Adrenal gland (tissue), 12 donors: ENCODE data around the gene BEST1. TPM values are rescaled to one million over a fixed set of nuclear protein-coding genes. Genes with fewer than 3 reads are reported as not detected.

ENCODE experiments used
- DNase-seq, 7 donors: peaks; one replicate each; pipeline ENCODE4 v3.0.0-alpha.2; 2019 to 2020
- H3K27ac ChIP-seq, 5 donors: fragments of 200-600 bp; sonication (generic) in 4 of 5; 1 replicate in 3 of 5; 2 replicates in 2 of 5; pipeline versions ENCODE4 v1.5.1 to v1.8.0; 2016 to 2020; ENCODE audit warnings: mild to moderate bottlenecking in 1 of 5
- H3K27me3 ChIP-seq: fragments of 200-600 bp; 2 replicates; pipeline ENCODE4 v1.8.0; 2021
- H3K36me3 ChIP-seq, 2 donors: fragments of 200-600 bp; replicated peaks in 1 of 2; 1 replicate in 1 of 2; 2 replicates in 1 of 2; pipeline versions ENCODE4 v1.5.1 to v1.8.0; 2018 to 2022
- H3K4me1 ChIP-seq, 2 donors: fragments of 200-600 bp; replicated peaks in 1 of 2; 1 replicate in 1 of 2; 2 replicates in 1 of 2; pipeline versions ENCODE4 v1.5.1 to v1.8.0; 2018 to 2021
- H3K4me3 ChIP-seq, 4 donors: fragments of 200-600 bp; sonication (generic) in 3 of 4; one replicate each; pipeline ENCODE4 v1.5.1; 2016 to 2018
- H3K9me3 ChIP-seq, 3 donors: fragments of 200-600 bp; sonication (generic) in 1 of 3; replicated peaks in 1 of 3; 1 replicate in 2 of 3; 2 replicates in 1 of 3; pipeline versions ENCODE4 v1.5.1 to v1.8.0; 2016 to 2021
- CTCF ChIP-seq, 6 experiments: fragments of 450-650 bp in 4 of 6; fragments of 200-600 bp in 2 of 6; sonication (generic) in 1 of 6; IDR thresholded peaks; 1 replicate in 5 of 6; 2 replicates in 1 of 6; pipeline versions ENCODE4 v1.5.1 to v1.8.0; 2016 to 2021; ENCODE audit warnings: antibody characterized with exemption in 6 of 6, mild to moderate bottlenecking in 2 of 6, moderate library complexity in 1 of 6
- POLR2A ChIP-seq, 2 donors: fragments of 450-650 bp; IDR thresholded peaks; one replicate each; pipeline ENCODE4 v1.6.1; 2017; ENCODE audit warnings: antibody characterized with exemption in 2 of 2, mild to moderate bottlenecking in 2 of 2, moderate library complexity in 1 of 2
- WGBS, 4 donors: extraction: QIAGEN DNeasy Blood & Tissue Kit in 2 of 4; methylation state at CpG; one replicate each; pipeline versions ENCODE4 v1.1.5 to v1.1.7; 2013 to 2017; 5-methylcytosine and 5-hydroxymethylcytosine counted together
- intact Hi-C, 2 donors: fragments of 100-400 bp; cut with DNase I; formaldehyde crosslinking; loops; one replicate each; pipeline versions ENCODE4 v1.14.1 to v1.15.0; 2022 to 2023
- polyA plus RNA-seq, 3 donors: library from polyadenylated mRNA; stranded (reverse); fragments of 200-250 nt in 2 of 3; fragments of 350-450 nt in 1 of 3; fragmentation: Illumina TruSeq in 1 of 3; extraction: RNeasy Lipid Tissue Mini Kit (QIAGEN cat#74804) in 1 of 3; gene quantifications; one replicate each; pipeline ENCODE4 v1.2.3, GENCODE V29; 2013 to 2014
- total RNA-seq, 9 donors: library from RNA; depleted of rRNA in 4 of 9; stranded (reverse); fragments of >200 nt in 4 of 9; fragments of 120-200 nt in 1 of 9; fragmentation: NEBNext Ultra II Directional in 1 of 9; extraction: Animal tissue kit (Norgen Biotek cat#: 25700) in 1 of 9; gene quantifications; one replicate each; pipeline versions ENCODE4 v1.1.0 to v1.2.4, GENCODE V29; 2013 to 2023
- donor health status: healthy with polysubstance abuse.
- donor health status: Bipolar disorder and iron deficiency.
- donor health status: DM: yes; HTN: yes; CAD: no.
- donor health status: DM: no; HTN: no; CAD: no.
- donor health status: DM: no; HTN: no; CAD: no.
- donor health status: DM: yes; HTN: yes; CAD: no.

Gene BEST1
- total and polyA plus RNA-seq, 12 donors = 0.44 to 6.8 (median 3.9) TPM

GRCh38 chr11:61959678-61960077 is 9.5 kb downstream of the BEST1 start:
- Histone ChIP-seq H3K27me3 (no peaks in the 10 kb centered on the region), H3K4me3 (no peak overlapping the region), H3K36me3 (peaks cover 0 to 15% of the 10 kb centered on the region in 2 donors), H3K4me1 (peaks cover 14 to 28% of the 10 kb centered on the region in 2 donors), H3K27ac (no peak overlapping the region), H3K9me3 (no peaks in the 10 kb centered on the region)
- TF ChIP-seq CTCF (IDR thresholded peaks at IDR 0.05) (no peak), POLR2A (IDR thresholded peaks at IDR 0.05) (no peak)
- WGBS, 4 donors = 83 to 94% (median 90%) methylated on average over 3 to 6 of the region's 6 CpGs
- peak in 4 of 7 donors; percentile 5 to 51 (median 16) for DNase-seq
- intact Hi-C loops = loop anchor here in 1 of 2 donors (5.0 to 10.0 kb wide), 2 partner anchors 118 to 175 kb away; no protein-coding TSS in a partner anchor

GRCh38 chr11:61960532-61960931 is 10.4 kb downstream of the BEST1 start:
- WGBS, 4 donors = 77 to 91% (median 86%) methylated on average over 3 of the region's 3 CpGs
- TF ChIP-seq POLR2A (IDR thresholded peaks at IDR 0.05) = no peak
- no peak for TF ChIP-seq CTCF (IDR thresholded peaks at IDR 0.05)
- peaks cover 0 to 24% of the 10 kb centered on the region in 2 donors for H3K36me3 ChIP-seq
- intact Hi-C loops = loop anchor here in 1 of 2 donors (5.0 kb wide), 1 partner anchor 117 kb away; no protein-coding TSS in a partner anchor
- H3K27me3 ChIP-seq = no peaks in the 10 kb centered on the region
- DNase-seq = peak in 5 of 7 donors; percentile 9 to 51 (median 13)
- H3K27ac ChIP-seq = peak overlapping the region in 1 of 5 donors; percentile 97
- no peak overlapping the region for H3K4me3 ChIP-seq
- no peaks in the 10 kb centered on the region for H3K9me3 ChIP-seq
- peaks cover 19 to 32% of the 10 kb centered on the region in 2 donors for H3K4me1 ChIP-seq

GRCh38 chr11:61961570-61962212 is 11.5 kb downstream of the BEST1 start:
- no peak for TF ChIP-seq CTCF (IDR thresholded peaks at IDR 0.05)
- no peak for TF ChIP-seq POLR2A (IDR thresholded peaks at IDR 0.05)
- intact Hi-C loops = loop anchor here in 1 of 2 donors (5.0 kb wide), 1 partner anchor 116 kb away; no protein-coding TSS in a partner anchor
- Histone ChIP-seq H3K27me3 (no peaks in the 10 kb centered on the region), H3K4me3 (no peak overlapping the region), H3K9me3 (no peaks in the 10 kb centered on the region), H3K4me1 (peaks cover 16 to 29% of the 10 kb centered on the region in 2 donors), H3K36me3 (peaks cover 0 to 31% of the 10 kb centered on the region in 2 donors), H3K27ac (peak overlapping the region in 3 of 5 donors; percentile 28 to 98 (median 97))
- DNase-seq = peak; percentile 28 to 79 (median 73)
- WGBS, 4 donors = 87 to 94% (median 90%) methylated on average over 8 of the region's 8 CpGs

- Histone ChIP-seq H3K27ac (peak overlapping the region in 4 of 5 donors; percentile 28 to 98 (median 70)), H3K4me1 (peaks cover 16 to 29% of the 10 kb centered on the region in 2 donors), H3K36me3 (peaks cover 0 to 31% of the 10 kb centered on the region in 2 donors), H3K4me3 (no peak overlapping the region), H3K9me3 (no peaks in the 10 kb centered on the region), H3K27me3 (no peaks in the 10 kb centered on the region)
- TF ChIP-seq CTCF (IDR thresholded peaks at IDR 0.05) (peak in 1 of 6 experiments; percentile 6), POLR2A (IDR thresholded peaks at IDR 0.05) (peak in 1 of 2 donors; percentile 17)
- DNase-seq = peak in 5 of 7 donors; percentile 10 to 61 (median 36)
- 84 to 93% (median 90%) methylated on average over 10 to 12 of the region's 12 CpGs for WGBS, 4 donors
- intact Hi-C loops = loop anchor here in 1 of 2 donors (5.0 kb wide), 1 partner anchor 115 kb away; no protein-coding TSS in a partner anchor
These were observed 12.3 kb downstream of the BEST1 start for GRCh38 chr11:61962213-61963015.
